Activated T-helper 2 cell treated with anti-CD3 and anti-CD28 coated beads, Interferon-gamma antibody, Interleukin-2, Interleukin-4, amounts not matched to agents 10 μg/mL and 5 μg/mL and 100 μg/mL, durations not matched to agents 14 hours and 24 hours and 36 hours (primary cell): ENCODE measurements around the gene TERT. TPM values are rescaled to one million over a fixed set of nuclear protein-coding genes. Genes with fewer than 3 reads are reported as not detected.

Experiments
- DNase-seq: peaks from one replicate; pipeline ENCODE4 v3.0.0; 2021; ENCODE audit warnings: low spot score
- H3K27ac Mint-ChIP-seq: one replicate; pipeline ENCODE4 v1.8.0; 2021; ENCODE audit warnings: mixed read lengths
- H3K27me3 Mint-ChIP-seq: one replicate; pipeline ENCODE4 v1.8.0; 2021; ENCODE audit warnings: low read depth, mixed read lengths
- H3K36me3 Mint-ChIP-seq: one replicate; pipeline ENCODE4 v1.8.0; 2021; ENCODE audit warnings: low read depth, mixed read lengths
- H3K4me1 Mint-ChIP-seq: one replicate; pipeline ENCODE4 v1.8.0; 2021; ENCODE audit warnings: low read depth, mixed read lengths
- H3K4me3 Mint-ChIP-seq: one replicate; pipeline ENCODE4 v1.8.0; 2021; ENCODE audit warnings: low read depth, mild to moderate bottlenecking, moderate library complexity, mixed read lengths
- H3K9me3 Mint-ChIP-seq: one replicate; pipeline ENCODE4 v1.8.0; 2021; ENCODE audit warnings: mixed read lengths
- intact Hi-C: fragments of 100-400 bp; cut with micrococcal nuclease; formaldehyde crosslinking; loops from one replicate; pipeline ENCODE4 v1.15.1; 2023
- total RNA-seq: library from RNA; stranded (reverse); gene quantifications from 2 replicates; pipeline ENCODE4 v1.2.3, GENCODE V29; 2022

Gene TERT
- total RNA-seq, 1 donor from 2014 or later: 12.0 TPM

GRCh38 chr5:1311439-1312055 is 16.7 kb upstream of the TERT start:
- Mint-ChIP-seq H3K36me3 (peaks cover 15% of the 10 kb centered on the region), H3K9me3 (peaks cover 20% of the 10 kb centered on the region), H3K27ac (no peak overlapping the region), H3K4me3 (no peak overlapping the region), H3K4me1 (peaks cover 53% of the 10 kb centered on the region), H3K27me3 (no peaks in the 10 kb centered on the region)
- DNase-seq: no peak
- intact Hi-C loops: loop anchor here (10.0 kb wide), 1 partner anchor 333 kb away; no protein-coding TSS in a partner anchor

- Mint-ChIP-seq H3K36me3 (peaks cover 15% of the 10 kb centered on the region), H3K4me1 (peaks cover 39% of the 10 kb centered on the region), H3K27ac (no peak overlapping the region), H3K9me3 (peaks cover 20% of the 10 kb centered on the region), H3K27me3 (peaks cover 4% of the 10 kb centered on the region), H3K4me3 (no peak overlapping the region)
- DNase-seq: no peak
- intact Hi-C loops: loop anchor here (10.0 kb wide), 1 partner anchor 335 kb away; no protein-coding TSS in a partner anchor
Observed at GRCh38 chr5:1310118-1310517, 15.2 kb upstream of the TERT start.

GRCh38 chr5:1304033-1304432 is 9.2 kb upstream of the TERT start:
- intact Hi-C loops: no loop called here
- Mint-ChIP-seq H3K36me3 (no peaks in the 10 kb centered on the region), H3K9me3 (no peaks in the 10 kb centered on the region), H3K4me1 (peaks cover 9% of the 10 kb centered on the region), H3K4me3 (no peak overlapping the region), H3K27me3 (peaks cover 33% of the 10 kb centered on the region), H3K27ac (no peak overlapping the region)
- DNase-seq: no peak

- DNase-seq: no peak
- H3K4me3 Mint-ChIP-seq: no peak overlapping the region
- H3K27me3 Mint-ChIP-seq: peaks cover 33% of the 10 kb centered on the region
- no peak overlapping the region for H3K27ac Mint-ChIP-seq
- H3K36me3 Mint-ChIP-seq: no peaks in the 10 kb centered on the region
- peaks cover 4% of the 10 kb centered on the region for H3K4me1 Mint-ChIP-seq
- H3K9me3 Mint-ChIP-seq: no peaks in the 10 kb centered on the region
- intact Hi-C loops: no loop called here
Observed at GRCh38 chr5:1302258-1302657, 7.4 kb upstream of the TERT start.

- no peaks in the 10 kb centered on the region for H3K36me3 Mint-ChIP-seq
- H3K9me3 Mint-ChIP-seq: no peaks in the 10 kb centered on the region
- no peak overlapping the region for H3K4me3 Mint-ChIP-seq
- H3K4me1 Mint-ChIP-seq: peaks cover 9% of the 10 kb centered on the region
- H3K27me3 Mint-ChIP-seq: peaks cover 33% of the 10 kb centered on the region
- no peak for DNase-seq
- intact Hi-C loops: no loop called here
- no peak overlapping the region for H3K27ac Mint-ChIP-seq
Observed at GRCh38 chr5:1300581-1301083, 5.8 kb upstream of the TERT start.

- no peak for DNase-seq
- Mint-ChIP-seq H3K4me3 (no peak overlapping the region), H3K4me1 (peaks cover 9% of the 10 kb centered on the region), H3K36me3 (no peaks in the 10 kb centered on the region), H3K27ac (no peak overlapping the region), H3K27me3 (peaks cover 29% of the 10 kb centered on the region), H3K9me3 (no peaks in the 10 kb centered on the region)
- intact Hi-C loops: loop anchor here (10.0 kb wide), 1 partner anchor 45 kb away; the partner anchor contains the start of gene CLPTM1L
Observed at GRCh38 chr5:1299961-1300360, 5.1 kb upstream of the TERT start.

- Mint-ChIP-seq H3K9me3 (no peaks in the 10 kb centered on the region), H3K4me3 (no peak overlapping the region), H3K4me1 (peaks cover 8% of the 10 kb centered on the region), H3K27ac (no peak overlapping the region), H3K27me3 (peaks cover 25% of the 10 kb centered on the region), H3K36me3 (no peaks in the 10 kb centered on the region)
- DNase-seq: no peak
- intact Hi-C loops: loop anchor here (10.0 kb wide), 1 partner anchor 45 kb away; the partner anchor contains the start of gene CLPTM1L
Observed at GRCh38 chr5:1299511-1299850, 4.6 kb upstream of the TERT start.

GRCh38 chr5:1298723-1299510 is 4.0 kb upstream of the TERT start:
- Mint-ChIP-seq H3K27ac (no peak overlapping the region), H3K4me1 (peaks cover 5% of the 10 kb centered on the region), H3K27me3 (peaks cover 22% of the 10 kb centered on the region), H3K4me3 (no peak overlapping the region), H3K9me3 (no peaks in the 10 kb centered on the region), H3K36me3 (no peaks in the 10 kb centered on the region)
- no peak for DNase-seq
- intact Hi-C loops: loop anchor here (10.0 kb wide), 1 partner anchor 46 kb away; the partner anchor contains the start of gene CLPTM1L

GRCh38 chr5:1298067-1298551 is 3.2 kb upstream of the TERT start:
- DNase-seq: no peak
- Mint-ChIP-seq H3K27me3 (peaks cover 15% of the 10 kb centered on the region), H3K4me1 (peaks cover 5% of the 10 kb centered on the region), H3K27ac (no peak overlapping the region), H3K9me3 (no peaks in the 10 kb centered on the region), H3K36me3 (no peaks in the 10 kb centered on the region), H3K4me3 (no peak overlapping the region)
- intact Hi-C loops: loop anchor here (10.0 kb wide), 1 partner anchor 47 kb away; the partner anchor contains the start of gene CLPTM1L

- intact Hi-C loops: loop anchor here (10.0 kb wide), 1 partner anchor 48 kb away; the partner anchor contains the start of gene CLPTM1L
- H3K4me1 Mint-ChIP-seq: peaks cover 6% of the 10 kb centered on the region
- H3K9me3 Mint-ChIP-seq: no peaks in the 10 kb centered on the region
- no peak overlapping the region for H3K27ac Mint-ChIP-seq
- H3K4me3 Mint-ChIP-seq: no peak overlapping the region
- H3K36me3 Mint-ChIP-seq: peaks cover 3% of the 10 kb centered on the region
- DNase-seq: no peak
- peaks cover 7% of the 10 kb centered on the region for H3K27me3 Mint-ChIP-seq
Observed at GRCh38 chr5:1297243-1297642, 2.4 kb upstream of the TERT start.

- intact Hi-C loops: loop anchor here (10.0 kb wide), 1 partner anchor 49 kb away; the partner anchor contains the start of gene CLPTM1L
- H3K9me3 Mint-ChIP-seq: no peaks in the 10 kb centered on the region
- H3K27me3 Mint-ChIP-seq: peaks cover 2% of the 10 kb centered on the region
- peak overlapping the region; percentile 60 for H3K4me3 Mint-ChIP-seq
- H3K27ac Mint-ChIP-seq: no peak overlapping the region
- DNase-seq: no peak
- peaks cover 3% of the 10 kb centered on the region for H3K36me3 Mint-ChIP-seq
- H3K4me1 Mint-ChIP-seq: peaks cover 6% of the 10 kb centered on the region
Observed at GRCh38 chr5:1295650-1296037, 776 bp upstream of the TERT start.

- peaks cover 3% of the 10 kb centered on the region for H3K36me3 Mint-ChIP-seq
- H3K27ac Mint-ChIP-seq: no peak overlapping the region
- intact Hi-C loops: loop anchor here (10.0 kb wide), 1 partner anchor 50 kb away; the partner anchor contains the start of gene CLPTM1L
Observed at GRCh38 chr5:1294206-1294834, 548 bp downstream of the TERT start.

More at GRCh38 chr5:1294206-1294834, 548 bp downstream of the TERT start:
- no peaks in the 10 kb centered on the region for H3K9me3 Mint-ChIP-seq
- DNase-seq: no peak
- H3K4me1 Mint-ChIP-seq: peaks cover 6% of the 10 kb centered on the region
- H3K27me3 Mint-ChIP-seq: peaks cover 2% of the 10 kb centered on the region
- peak overlapping the region; percentile 37 for H3K4me3 Mint-ChIP-seq
